K562 (cell line): ENCODE results near the gene SP2. TPM values are rescaled to one million over a fixed set of nuclear protein-coding genes. Genes with fewer than 3 reads are reported as not detected.

Experiments used
- CBFA2T3 ChIP-seq: fragments of 450-650 bp; IDR thresholded peaks from 2 replicates; pipeline ENCODE4 v1.6.1; 2017
- FOSL1 ChIP-seq: fragments of 200-800 bp; sonication (Bioruptor generic); conservative IDR thresholded peaks from 2 replicates; pipeline ENCODE4 v1.6.1; 2016; ENCODE audit warnings: missing genetic modification characterization, missing compliant biosample characterization
- MAFK ChIP-seq: IDR thresholded peaks from 2 replicates; pipeline ENCODE4 v1.6.1; 2011; ENCODE audit warnings: low read length, improper control_type of control experiment
- MYC ChIP-seq, 2 experiments: fragments of 250-450 bp in 1 of 2; sonication (Bioruptor Pico) in 1 of 2; IDR thresholded peaks; 2 replicates each; pipeline versions ENCODE4 v1.5.1 to v1.6.1; 2012 to 2021; ENCODE audit warnings: low read depth in 2 of 2, borderline replicate concordance in 1 of 2, improper control_type of control experiment in 1 of 2, low read length in 1 of 2, mild to moderate bottlenecking in 1 of 2, moderate library complexity in 1 of 2
- NR4A1 ChIP-seq, 2 experiments: fragments of 250-450 bp in 1 of 2; fragments of 450-650 bp in 1 of 2; sonication (Bioruptor Pico) in 1 of 2; IDR thresholded peaks; 2 replicates each; pipeline versions ENCODE4 v1.4.0 to v1.6.1; 2016 to 2020; ENCODE audit warnings: mild to moderate bottlenecking in 2 of 2, missing compliant biosample characterization in 1 of 2, missing genetic modification characterization in 1 of 2, moderate library complexity in 1 of 2
- PML ChIP-seq: IDR thresholded peaks from 2 replicates; pipeline ENCODE4 v1.6.1; 2012; ENCODE audit warnings: low read length, inconsistent platforms
- RBFOX2 ChIP-seq: fragments of 200-400 bp; formaldehyde crosslinking; IDR thresholded peaks from 2 replicates; pipeline ENCODE4 v1.6.1; 2017; ENCODE audit warnings: low read depth, mild to moderate bottlenecking, low read length, moderate library complexity
- SMARCE1 ChIP-seq: fragments of 450-650 bp; IDR thresholded peaks from 2 replicates; pipeline ENCODE4 v1.7.1; 2016; ENCODE audit warnings: mild to moderate bottlenecking
- TRIM24 ChIP-seq, 2 experiments: fragments of 450-650 bp; IDR thresholded peaks; 2 replicates each; pipeline ENCODE4 v1.6.1; 2016
- ZBTB7A ChIP-seq: IDR thresholded peaks from 2 replicates; pipeline ENCODE4 v1.6.1; 2011; ENCODE audit warnings: low read depth, mild to moderate bottlenecking, low read length, moderate library complexity, borderline replicate concordance; ENCODE audit not compliant: control insufficient read depth
- ZNF76 ChIP-seq: fragments of 250-450 bp; sonication (Bioruptor Pico); IDR thresholded peaks from 2 replicates; pipeline ENCODE4 v1.4.0; 2020; ENCODE audit warnings: mild to moderate bottlenecking, moderate library complexity, borderline replicate concordance
- polyA plus RNA-seq, 8 experiments: library from polyadenylated mRNA; depleted of rRNA in 4 of 8; stranded (reverse) in 5 of 8; unstranded in 3 of 8; fragments of >200 nt; fragmentation: Nextera tagmentation in 2 of 8; fragmentation: Illumina TruSeq in 1 of 8; extraction: Ambion mirVana in 2 of 8; extraction: Trizol in 1 of 8; gene quantifications; 2 replicates each; pipeline versions ENCODE4 v1.2.1 to v1.2.3, GENCODE V29; 2011 to 2014; ENCODE audit warnings: inconsistent platforms in 1 of 8, missing spikeins in 1 of 8
- total RNA-seq, 7 experiments: library from RNA; depleted of rRNA in 6 of 7; stranded (reverse); fragments of >200 nt in 6 of 7; fragmentation: Illumina TruSeq in 2 of 7; extraction: Trizol in 2 of 7; gene quantifications; 2 replicates each; pipeline versions ENCODE4 v1.2.1 to v1.2.3, GENCODE V29; 2011 to 2021; ENCODE audit warnings: low replicate concordance in 1 of 7
- TF ChIP-seq, protein P1 (sequence below): sonication (generic); formaldehyde crosslinking; IDR thresholded peaks from 2 replicates; pipeline ENCODE4 v1.8.0; 2022; ENCODE audit warnings: missing genetic modification reagents, mild to moderate bottlenecking, moderate library complexity, borderline replicate concordance
- TF ChIP-seq, protein P2 (sequence below): fragments of 450-650 bp; IDR thresholded peaks from 2 replicates; pipeline ENCODE4 v1.6.1; 2016; ENCODE audit warnings: borderline replicate concordance
- TF ChIP-seq, protein P3 (sequence below), 3 experiments: IDR thresholded peaks in 2 of 3; conservative IDR thresholded peaks in 1 of 3; 2 replicates each; pipeline ENCODE4 v1.5.1; 2011 to 2012; ENCODE audit warnings: low read length in 3 of 3, mild to moderate bottlenecking in 3 of 3, control low read depth in 2 of 3, improper control_type of control experiment in 1 of 3, inconsistent platforms in 1 of 3, low read depth in 1 of 3, mixed read lengths in 1 of 3, moderate library complexity in 1 of 3; ENCODE audit not compliant: insufficient read depth in 2 of 3
- TF ChIP-seq, protein P4 (sequence below): fragments of 250-450 bp; sonication (Bioruptor Pico); IDR thresholded peaks from 2 replicates; pipeline ENCODE4 v1.5.0; 2020; ENCODE audit warnings: mild to moderate bottlenecking, borderline replicate concordance
- TF ChIP-seq, protein P5 (sequence below): sonication (generic); formaldehyde crosslinking; IDR thresholded peaks from 2 replicates; pipeline ENCODE4 v1.8.0; 2022; ENCODE audit warnings: mild to moderate bottlenecking, missing genetic modification reagents, borderline replicate concordance

SP2 gene
- total and polyA plus RNA-seq, 9 of the 15 experiments (the other 6 are each of a cell fraction or from before 2014, with no cell fraction given): 0.77 to 22.3 (median 2.3) TPM

DNA sequence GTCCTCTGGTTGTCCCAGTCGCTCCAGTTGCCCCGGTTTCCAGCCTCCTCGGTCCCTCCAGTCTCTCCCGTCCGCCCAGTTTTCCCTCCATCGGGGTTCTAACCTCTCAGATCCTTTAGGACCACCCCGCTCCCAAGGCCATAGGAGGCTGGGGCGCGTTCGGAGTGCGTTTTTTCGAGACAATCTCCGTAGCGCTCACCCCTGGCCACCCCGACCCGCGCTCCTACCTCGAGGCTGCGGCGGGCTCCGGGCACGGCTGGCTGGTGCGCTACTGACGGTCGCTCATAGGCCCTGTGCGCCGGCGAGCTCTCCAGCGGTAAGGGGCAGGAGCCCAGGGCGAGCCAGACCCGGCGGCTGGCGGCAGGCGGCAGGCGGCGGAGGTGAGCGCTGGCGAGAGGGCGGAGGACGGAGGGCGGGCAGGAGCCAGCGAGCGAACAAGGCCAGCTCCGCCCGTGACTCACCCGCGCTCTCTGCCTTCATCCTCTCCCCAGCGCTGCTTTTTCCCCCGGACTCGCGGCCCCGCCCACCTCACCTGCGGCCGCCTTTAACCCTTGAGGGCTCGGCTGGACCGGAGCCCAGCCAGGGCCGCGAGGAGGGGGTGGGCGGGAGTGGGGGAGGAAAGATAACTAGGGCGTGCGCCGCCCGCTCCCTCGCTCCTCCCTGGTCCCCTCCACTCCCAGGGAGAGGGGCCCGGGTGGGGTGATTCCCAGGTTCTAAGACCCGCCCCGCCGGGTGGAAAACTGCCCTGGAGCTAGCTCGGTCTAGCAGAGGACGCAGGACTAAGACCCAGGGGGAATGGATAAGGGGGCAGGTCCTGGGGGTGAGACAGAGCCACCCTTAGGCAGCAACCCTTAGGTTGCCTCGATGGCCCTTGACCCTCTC lies 45.1 kb upstream of the SP2 start, which contains the start of gene SP6 (continued):
- TF ChIP-seq, protein P1, sequence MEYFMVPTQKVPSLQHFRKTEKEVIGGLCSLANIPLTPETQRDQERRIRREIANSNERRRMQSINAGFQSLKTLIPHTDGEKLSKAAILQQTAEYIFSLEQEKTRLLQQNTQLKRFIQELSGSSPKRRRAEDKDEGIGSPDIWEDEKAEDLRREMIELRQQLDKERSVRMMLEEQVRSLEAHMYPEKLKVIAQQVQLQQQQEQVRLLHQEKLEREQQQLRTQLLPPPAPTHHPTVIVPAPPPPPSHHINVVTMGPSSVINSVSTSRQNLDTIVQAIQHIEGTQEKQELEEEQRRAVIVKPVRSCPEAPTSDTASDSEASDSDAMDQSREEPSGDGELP: peak; percentile 82
- TF ChIP-seq MAFK: no peak
- peak; percentile 74; the same call in 1 of the 2 replicates for TF ChIP-seq ZBTB7A
- no peak for TF ChIP-seq SMARCE1
- TF ChIP-seq, protein P2, sequence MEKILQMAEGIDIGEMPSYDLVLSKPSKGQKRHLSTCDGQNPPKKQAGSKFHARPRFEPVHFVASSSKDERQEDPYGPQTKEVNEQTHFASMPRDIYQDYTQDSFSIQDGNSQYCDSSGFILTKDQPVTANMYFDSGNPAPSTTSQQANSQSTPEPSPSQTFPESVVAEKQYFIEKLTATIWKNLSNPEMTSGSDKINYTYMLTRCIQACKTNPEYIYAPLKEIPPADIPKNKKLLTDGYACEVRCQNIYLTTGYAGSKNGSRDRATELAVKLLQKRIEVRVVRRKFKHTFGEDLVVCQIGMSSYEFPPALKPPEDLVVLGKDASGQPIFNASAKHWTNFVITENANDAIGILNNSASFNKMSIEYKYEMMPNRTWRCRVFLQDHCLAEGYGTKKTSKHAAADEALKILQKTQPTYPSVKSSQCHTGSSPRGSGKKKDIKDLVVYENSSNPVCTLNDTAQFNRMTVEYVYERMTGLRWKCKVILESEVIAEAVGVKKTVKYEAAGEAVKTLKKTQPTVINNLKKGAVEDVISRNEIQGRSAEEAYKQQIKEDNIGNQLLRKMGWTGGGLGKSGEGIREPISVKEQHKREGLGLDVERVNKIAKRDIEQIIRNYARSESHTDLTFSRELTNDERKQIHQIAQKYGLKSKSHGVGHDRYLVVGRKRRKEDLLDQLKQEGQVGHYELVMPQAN: no peak
- peak; percentile 85 for TF ChIP-seq RBFOX2
- 0 out of 2 replicates have a peak, but pooled peaks have one; percentile 2 for TF ChIP-seq NR4A1 (CRISPR knock-in tag; IDR thresholded peaks at IDR 0.05)
- TF ChIP-seq NR4A1 (tag; IDR thresholded peaks at IDR 0.05): no peak
- no peak for TF ChIP-seq ZNF76
- TF ChIP-seq PML: no peak
- TF ChIP-seq, protein P3, sequence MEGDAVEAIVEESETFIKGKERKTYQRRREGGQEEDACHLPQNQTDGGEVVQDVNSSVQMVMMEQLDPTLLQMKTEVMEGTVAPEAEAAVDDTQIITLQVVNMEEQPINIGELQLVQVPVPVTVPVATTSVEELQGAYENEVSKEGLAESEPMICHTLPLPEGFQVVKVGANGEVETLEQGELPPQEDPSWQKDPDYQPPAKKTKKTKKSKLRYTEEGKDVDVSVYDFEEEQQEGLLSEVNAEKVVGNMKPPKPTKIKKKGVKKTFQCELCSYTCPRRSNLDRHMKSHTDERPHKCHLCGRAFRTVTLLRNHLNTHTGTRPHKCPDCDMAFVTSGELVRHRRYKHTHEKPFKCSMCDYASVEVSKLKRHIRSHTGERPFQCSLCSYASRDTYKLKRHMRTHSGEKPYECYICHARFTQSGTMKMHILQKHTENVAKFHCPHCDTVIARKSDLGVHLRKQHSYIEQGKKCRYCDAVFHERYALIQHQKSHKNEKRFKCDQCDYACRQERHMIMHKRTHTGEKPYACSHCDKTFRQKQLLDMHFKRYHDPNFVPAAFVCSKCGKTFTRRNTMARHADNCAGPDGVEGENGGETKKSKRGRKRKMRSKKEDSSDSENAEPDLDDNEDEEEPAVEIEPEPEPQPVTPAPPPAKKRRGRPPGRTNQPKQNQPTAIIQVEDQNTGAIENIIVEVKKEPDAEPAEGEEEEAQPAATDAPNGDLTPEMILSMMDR (IDR thresholded peaks at IDR 0.05 in 2 of 3, conservative IDR thresholded peaks at IDR 0.05 in 1 of 3; ENCODE audit: insufficient read depth in 2 of 3, low read depth in 1 of 3, low read length in 3 of 3): peak in 2 of 3 experiments; percentile 26 to 41; a peak in 3 of 6 replicates
- 0 out of 2 replicates have a peak, but pooled peaks have one; percentile 14 for TF ChIP-seq CBFA2T3
- TF ChIP-seq TRIM24 (IDR thresholded peaks at IDR 0.05): no peak
- TF ChIP-seq, protein P4, sequence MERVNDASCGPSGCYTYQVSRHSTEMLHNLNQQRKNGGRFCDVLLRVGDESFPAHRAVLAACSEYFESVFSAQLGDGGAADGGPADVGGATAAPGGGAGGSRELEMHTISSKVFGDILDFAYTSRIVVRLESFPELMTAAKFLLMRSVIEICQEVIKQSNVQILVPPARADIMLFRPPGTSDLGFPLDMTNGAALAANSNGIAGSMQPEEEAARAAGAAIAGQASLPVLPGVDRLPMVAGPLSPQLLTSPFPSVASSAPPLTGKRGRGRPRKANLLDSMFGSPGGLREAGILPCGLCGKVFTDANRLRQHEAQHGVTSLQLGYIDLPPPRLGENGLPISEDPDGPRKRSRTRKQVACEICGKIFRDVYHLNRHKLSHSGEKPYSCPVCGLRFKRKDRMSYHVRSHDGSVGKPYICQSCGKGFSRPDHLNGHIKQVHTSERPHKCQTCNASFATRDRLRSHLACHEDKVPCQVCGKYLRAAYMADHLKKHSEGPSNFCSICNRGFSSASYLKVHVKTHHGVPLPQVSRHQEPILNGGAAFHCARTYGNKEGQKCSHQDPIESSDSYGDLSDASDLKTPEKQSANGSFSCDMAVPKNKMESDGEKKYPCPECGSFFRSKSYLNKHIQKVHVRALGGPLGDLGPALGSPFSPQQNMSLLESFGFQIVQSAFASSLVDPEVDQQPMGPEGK (CRISPR knock-in tag): no peak
- TF ChIP-seq FOSL1 (tag): peak; percentile 88
- TF ChIP-seq MYC (IDR thresholded peaks at IDR 0.05; ENCODE audit: low read depth, low read length): no peak; the same call in 1 of the 2 replicates
- TF ChIP-seq MYC (CRISPR knock-in tag; IDR thresholded peaks at IDR 0.05; ENCODE audit: borderline replicate concordance, low read depth): no peak
- TF ChIP-seq, protein P5, sequence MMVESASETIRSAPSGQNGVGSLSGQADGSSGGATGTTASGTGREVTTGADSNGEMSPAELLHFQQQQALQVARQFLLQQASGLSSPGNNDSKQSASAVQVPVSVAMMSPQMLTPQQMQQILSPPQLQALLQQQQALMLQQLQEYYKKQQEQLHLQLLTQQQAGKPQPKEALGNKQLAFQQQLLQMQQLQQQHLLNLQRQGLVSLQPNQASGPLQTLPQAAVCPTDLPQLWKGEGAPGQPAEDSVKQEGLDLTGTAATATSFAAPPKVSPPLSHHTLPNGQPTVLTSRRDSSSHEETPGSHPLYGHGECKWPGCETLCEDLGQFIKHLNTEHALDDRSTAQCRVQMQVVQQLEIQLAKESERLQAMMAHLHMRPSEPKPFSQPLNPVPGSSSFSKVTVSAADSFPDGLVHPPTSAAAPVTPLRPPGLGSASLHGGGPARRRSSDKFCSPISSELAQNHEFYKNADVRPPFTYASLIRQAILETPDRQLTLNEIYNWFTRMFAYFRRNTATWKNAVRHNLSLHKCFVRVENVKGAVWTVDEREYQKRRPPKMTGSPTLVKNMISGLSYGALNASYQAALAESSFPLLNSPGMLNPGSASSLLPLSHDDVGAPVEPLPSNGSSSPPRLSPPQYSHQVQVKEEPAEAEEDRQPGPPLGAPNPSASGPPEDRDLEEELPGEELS (CRISPR knock-in tag): 0 out of 2 replicates have a peak, but pooled peaks have one; percentile 12
